LHCN-M2 (cell line): ENCODE data around the gene SPTBN4. TPM values are rescaled to one million over a fixed set of nuclear protein-coding genes. Genes with fewer than 3 reads are reported as not detected.
A peak's percentile ranks its signal among the peaks of the same experiment; 100 is the strongest.
"Not testable (repeated sequence)": the region's sequence is repeated elsewhere in the genome, so short reads cannot be mapped to it uniquely, and the experiment has no call there.

Experiments
- DNase-seq: peaks from one replicate; pipeline ENCODE4 v3.0.0-alpha.2; 2012; ENCODE audit warnings: low read depth
- total RNA-seq: library from RNA; depleted of rRNA; stranded (reverse); fragments of >200 nt; gene quantifications from 2 replicates; pipeline ENCODE4 v1.2.3, GENCODE V29; 2014

The SPTBN4 gene
- total RNA-seq, 1 experiment from 2014 or later, result 0.34 TPM

DNA sequence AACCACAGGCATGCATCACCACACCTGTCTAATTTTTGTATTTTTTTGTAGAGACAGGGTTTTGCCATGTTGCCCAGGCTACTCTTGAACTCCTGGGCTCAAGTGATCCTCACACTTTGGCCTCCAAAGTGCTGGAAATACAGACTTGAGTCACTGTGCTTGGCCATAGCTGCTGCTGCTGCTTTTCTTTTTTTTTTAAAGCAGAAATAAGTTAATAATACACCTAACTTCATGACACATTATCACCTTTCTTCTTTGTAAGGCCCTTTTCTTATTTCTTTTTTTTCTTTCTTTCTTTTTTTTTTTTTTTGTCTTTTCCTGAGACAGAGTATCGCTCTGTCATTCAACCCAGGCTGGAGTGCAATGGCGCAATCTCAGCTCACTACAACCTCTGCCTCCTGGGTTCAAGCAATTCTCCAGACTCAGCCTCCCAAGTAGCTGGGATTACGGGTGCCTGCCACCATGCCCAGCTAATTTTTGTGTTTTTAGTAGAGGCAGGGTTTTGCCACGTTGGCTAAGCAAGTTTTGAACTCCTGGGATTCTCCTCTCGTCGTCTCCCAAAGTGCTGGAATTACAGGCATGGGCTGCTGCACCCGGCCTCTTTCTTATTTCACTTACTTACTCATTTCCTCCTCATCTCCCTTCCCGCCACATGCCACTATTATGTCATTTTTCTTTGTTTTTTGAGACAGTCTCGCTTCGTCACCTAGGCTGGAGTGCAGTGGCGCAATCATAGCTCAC lies 118.6 kb downstream of the SPTBN4 start:
- peak; percentile 64 for DNase-seq

DNA sequence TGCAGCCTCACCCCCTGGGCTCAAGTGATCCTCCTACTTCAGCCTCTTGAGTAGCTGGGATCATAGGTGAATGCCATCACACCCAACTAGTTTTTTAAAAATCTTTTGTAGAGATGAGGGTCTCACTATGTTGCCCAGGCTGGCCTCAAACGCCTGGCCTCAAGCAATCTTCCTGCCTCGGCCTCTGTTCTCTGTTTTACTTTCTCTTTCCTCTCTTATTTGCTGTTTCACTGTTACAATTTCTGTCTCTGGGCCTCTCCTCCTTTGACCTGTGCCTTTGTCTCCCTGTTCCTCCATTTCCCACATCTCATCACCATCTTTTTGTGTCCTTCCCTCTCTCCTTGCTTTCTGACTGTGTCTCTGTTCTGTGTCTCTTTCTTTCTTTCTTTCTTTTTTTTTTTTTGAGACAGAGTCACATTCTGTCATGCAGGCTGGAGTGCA lies 119.2 kb downstream of the SPTBN4 start:
- no peak for DNase-seq

DNA sequence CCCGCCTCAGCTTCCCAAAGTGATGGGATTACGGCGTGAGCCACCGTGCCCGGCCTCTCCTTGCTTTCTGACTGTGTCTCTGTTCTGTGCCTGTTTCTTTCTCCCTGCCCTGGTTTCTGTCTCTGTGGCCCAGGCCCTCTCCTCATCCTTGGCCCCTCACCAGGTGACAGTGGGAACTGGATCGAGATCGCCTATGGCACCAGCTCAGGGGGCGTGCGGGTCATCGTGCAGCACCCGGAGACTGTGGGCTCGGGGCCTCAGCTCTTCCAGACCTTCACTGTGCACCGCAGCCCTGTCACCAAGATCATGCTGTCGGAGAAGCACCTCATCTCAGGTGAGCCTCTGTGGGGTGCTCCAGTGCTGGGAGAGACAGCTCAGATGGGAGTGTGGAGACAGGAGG lies 119.8 kb downstream of the SPTBN4 start:
- no peak for DNase-seq

DNA sequence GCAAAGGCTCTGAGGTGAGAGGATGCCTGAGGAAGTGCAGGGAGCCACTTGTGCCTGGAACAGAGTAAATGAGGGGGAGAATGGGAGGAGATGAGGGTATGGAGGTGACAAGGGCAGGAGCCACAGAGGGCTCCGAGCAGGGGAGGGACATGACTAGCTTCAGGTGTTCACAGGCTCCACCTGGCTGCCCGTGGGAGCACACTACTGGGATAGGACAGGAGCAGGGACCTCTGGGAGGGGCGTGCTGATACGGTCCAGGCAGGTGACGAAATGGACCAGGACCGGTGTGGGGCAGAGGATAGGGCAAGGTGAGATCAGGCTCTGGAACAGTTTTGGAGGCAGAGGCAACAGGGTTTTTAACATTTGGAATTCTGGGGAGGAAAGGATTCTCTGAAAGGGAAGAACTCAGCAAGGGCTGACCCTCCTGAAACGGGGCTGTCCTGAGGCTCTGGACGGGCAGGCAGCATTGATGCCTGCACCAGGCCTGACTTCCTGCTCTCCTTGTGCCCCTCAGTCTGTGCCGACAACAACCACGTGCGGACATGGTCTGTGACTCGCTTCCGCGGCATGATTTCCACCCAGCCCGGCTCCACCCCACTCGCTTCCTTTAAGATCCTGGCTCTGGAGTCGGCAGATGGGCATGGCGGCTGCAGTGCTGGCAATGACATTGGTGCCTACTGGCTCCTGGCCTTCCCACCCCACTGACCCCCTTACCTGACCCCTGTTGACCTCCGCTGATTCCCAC lies 121.5 kb downstream of the SPTBN4 start:
- peak; percentile 72 for DNase-seq

DNA sequence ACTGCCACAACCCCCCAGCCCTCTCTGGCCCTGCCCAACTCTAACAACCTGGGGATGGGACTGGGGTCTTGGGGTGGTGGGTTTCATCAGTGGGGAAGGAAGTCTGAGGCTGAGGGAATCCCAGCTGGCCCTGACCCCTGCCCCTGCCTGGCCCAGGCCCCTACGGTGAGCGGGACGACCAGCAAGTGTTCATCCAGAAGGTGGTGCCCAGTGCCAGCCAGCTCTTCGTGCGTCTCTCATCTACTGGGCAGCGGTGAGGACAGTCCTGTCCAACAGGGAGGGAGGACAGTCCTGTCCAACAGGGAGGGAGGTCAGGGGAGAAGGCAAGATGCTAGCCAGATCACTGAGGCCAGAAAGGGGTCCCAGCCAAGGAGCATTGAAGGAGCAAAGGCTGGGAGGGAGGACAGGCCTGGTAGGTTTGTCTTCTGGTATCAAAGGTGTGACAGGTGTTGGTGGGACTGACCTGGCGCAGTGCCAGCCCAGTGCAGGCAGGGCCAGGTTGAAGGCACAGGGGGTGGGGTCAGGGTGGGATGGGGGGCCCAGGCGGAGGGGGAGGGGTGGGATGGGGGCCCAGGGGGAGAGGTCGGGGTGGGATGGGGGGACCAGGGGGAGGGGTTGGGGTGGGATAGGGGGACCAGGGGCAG lies 122.2 kb downstream of the SPTBN4 start:
- no peak for DNase-seq

DNA sequence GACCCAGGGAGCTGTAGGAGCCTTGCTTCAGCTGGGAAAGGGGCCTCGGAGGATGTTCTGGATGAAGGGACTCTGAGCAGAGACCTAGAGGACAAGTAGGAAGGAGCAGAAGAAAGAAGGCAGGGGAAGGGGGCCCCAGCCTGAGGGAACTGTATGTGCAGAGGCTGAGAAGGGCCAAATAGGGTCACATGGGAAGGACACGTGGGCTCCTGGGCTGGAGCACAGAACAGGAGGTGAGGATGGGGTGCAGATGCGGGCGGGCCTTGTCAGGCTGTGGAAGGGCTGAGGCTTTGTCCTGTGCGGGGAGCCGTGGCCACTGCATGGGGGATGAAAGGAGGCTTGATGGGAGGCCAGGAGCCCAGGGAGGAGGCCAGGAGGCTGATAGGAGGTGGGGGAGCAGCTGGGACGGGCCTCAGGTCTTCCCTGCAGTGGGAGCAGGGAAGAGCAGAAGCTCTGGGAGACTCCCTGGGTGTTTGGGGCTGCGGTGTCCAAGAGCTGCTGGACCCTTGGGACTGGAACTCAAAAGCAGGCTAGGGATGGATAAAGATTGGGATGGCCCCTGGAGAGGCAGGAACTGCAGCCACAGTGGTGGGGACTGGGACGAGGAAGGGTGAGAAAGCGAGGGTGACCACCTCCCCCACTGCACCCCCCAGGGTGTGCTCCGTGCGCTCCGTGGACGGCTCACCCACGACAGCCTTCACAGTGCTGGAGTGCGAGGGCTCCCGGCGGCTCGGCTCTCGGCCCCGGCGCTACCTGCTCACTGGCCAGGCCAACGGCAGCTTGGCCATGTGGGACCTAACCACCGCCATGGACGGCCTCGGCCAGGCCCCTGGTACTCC lies 123.0 kb downstream of the SPTBN4 start:
- DNase-seq, result no peak

DNA sequence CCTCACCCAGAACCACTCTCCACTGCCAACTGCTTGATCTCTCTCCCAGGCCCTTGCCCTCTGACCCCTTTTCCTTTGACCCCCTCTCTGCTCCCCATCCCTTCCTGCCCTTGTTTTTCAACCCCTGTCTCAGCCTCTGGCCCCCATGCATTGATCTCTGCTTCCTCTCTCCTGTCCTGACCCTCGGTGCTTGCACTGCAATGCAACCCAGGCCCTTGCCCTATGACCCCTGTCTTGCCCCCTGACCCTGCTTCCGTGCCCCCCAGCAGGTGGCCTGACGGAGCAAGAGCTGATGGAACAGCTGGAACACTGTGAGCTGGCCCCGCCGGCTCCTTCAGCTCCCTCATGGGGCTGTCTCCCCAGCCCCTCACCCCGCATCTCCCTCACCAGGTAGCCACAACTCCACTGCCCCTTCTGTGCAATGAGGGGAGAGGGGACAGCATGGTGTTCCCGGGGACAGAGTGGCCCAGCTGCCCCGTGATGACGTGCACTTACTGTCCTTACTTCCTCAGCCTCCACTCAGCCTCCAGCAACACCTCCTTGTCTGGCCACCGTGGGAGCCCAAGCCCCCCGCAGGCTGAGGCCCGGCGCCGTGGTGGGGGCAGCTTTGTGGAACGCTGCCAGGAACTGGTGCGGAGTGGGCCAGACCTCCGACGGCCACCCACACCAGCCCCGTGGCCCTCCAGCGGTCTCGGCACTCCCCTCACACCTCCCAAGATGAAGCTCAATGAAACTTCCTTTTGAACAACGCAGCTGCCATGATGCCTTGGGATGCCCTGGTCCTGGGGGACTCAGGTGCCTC lies 123.9 kb downstream of the SPTBN4 start:
- no peak for DNase-seq

DNA sequence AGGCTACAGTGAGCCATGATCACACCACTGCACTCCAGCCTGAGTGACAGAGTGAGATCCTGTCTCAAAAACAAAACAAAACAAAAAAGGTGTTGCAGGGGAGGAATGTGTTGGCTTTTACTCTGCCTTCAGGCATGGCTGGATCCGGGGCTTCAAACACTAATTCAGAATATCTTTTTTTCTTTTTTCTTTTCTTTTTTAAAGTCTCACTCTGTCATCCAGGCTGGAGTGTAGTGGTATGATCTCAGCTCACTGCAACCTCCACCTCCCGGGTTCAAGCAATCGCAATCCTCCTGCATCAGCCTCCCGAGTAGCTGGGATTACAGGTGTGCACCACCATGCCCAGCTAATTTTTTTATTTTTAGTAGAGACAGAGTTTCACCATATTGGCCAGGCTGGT lies 124.9 kb downstream of the SPTBN4 start:
- DNase-seq, result not testable (repeated sequence)

DNA sequence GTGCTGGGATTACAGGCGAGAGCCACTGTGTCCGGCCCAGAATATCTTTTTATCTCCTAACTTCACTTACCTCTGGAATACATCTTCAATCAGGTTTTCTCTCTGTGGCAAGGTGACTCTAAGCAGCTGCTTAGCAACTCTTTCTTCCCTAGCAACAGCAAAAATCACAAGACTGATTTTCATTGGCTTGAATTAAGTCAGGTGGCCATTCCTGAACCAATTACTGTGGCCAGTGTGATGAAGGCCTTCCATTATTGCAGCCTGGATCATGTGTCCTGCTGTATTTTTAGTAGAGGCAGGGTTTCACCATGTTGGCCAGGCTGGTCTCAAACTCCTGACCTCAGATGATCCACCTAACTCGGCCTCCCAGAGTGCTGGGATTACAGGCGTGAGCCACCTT lies 125.4 kb downstream of the SPTBN4 start:
- peak; percentile 71 for DNase-seq

DNA sequence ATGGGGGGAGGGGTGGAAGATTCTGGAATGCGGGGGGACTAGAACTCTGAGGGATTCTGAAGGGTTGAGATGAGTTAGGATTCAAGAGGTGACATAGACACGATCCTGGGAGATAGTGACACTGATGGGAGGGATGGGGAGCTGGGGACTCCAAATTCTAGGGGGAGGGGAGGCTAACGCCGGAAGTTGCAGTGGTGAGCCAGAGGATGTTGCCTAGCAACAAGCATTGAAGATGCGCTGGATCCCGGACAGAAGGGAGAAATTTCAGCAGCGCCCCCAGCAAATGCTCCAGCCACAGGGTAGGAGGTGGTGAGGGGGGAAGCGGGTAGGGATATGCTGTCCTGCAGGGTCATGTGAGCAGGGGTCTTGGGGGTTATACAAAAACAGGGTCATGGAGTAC lies 127.5 kb downstream of the SPTBN4 start:
- DNase-seq, result no peak

DNA sequence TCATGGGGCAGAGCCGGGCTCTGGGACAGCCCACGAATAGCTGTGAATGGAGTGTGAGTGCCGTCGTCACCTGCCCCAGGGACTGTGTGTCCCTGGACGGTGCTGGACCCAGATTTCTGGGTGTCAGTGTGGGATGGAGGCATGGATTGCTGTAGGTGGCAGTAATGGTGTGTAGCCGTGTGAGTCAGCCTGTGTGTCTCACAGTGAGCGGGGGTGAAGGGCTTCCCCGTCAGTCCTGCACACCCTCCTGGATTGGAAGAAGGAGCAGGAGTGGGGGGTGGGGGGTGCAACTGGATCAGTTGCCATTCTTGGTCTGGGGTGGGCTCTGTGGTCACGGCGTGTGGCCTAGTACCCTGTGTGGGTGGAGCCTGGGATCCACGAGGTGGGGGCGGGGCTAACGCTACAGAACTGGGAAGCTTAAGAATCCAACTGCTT lies 127.9 kb downstream of the SPTBN4 start:
- no peak for DNase-seq

DNA sequence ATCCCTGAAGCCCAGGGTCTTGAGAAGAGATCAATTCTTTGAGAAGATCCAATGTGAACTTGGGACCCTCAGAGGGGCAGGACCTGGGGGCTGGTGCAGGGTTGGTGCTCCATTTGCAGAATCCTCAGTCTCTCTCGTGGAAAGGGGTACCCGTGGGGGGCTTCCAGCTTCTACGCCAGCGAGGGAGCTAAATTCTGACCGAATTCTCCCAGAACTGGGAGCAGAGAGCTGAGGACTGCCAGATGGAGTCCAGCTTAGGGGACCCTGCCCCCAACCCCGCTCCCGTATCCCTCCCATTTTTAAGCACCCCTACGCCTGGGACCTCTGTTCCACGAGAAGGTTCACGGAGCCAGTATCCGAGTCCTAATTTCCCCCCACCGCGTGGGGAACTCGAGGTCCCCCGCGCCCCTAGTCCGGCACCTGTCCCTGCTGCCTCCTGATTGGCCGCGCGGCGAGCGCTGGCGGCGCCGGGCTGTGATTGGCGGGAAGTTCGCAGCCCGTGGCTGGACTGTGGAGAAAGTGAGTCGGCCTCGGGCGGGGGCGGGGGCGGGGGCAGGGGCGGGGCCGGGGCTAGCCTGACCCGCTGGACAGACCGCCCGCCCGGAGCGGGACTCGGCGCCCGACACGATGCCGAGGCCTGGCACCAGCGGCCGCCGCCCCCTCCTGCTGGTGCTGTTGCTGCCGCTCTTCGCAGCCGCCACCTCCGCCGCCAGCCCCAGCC lies 130.0 kb downstream of the SPTBN4 start:
- DNase-seq, result no peak

DNA sequence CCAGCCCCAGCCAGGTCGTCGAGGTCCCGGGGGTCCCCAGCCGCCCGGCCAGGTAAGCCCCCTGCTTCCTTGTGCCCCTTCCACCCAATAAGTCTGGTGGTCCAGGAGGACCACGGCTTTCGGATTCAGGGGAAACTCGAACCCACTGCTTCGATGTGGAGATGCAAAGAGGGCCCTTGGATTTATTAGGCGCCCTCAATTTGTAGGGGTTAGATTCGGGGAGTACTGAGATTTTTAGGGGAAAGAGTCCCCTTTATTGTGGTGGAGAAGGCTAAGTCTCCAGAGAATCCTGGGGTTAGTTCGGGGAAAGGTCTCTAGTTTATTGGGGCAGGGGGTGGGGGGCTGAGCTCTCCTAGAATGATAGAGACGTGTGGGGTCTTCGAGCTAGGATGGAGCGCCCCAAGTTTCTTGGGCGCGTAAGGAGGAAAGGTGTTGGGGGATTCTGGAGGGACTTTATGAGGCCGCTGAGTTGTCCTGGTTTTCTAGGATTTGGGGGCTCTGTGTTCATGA lies 130.6 kb downstream of the SPTBN4 start:
- DNase-seq, result no peak

DNA sequence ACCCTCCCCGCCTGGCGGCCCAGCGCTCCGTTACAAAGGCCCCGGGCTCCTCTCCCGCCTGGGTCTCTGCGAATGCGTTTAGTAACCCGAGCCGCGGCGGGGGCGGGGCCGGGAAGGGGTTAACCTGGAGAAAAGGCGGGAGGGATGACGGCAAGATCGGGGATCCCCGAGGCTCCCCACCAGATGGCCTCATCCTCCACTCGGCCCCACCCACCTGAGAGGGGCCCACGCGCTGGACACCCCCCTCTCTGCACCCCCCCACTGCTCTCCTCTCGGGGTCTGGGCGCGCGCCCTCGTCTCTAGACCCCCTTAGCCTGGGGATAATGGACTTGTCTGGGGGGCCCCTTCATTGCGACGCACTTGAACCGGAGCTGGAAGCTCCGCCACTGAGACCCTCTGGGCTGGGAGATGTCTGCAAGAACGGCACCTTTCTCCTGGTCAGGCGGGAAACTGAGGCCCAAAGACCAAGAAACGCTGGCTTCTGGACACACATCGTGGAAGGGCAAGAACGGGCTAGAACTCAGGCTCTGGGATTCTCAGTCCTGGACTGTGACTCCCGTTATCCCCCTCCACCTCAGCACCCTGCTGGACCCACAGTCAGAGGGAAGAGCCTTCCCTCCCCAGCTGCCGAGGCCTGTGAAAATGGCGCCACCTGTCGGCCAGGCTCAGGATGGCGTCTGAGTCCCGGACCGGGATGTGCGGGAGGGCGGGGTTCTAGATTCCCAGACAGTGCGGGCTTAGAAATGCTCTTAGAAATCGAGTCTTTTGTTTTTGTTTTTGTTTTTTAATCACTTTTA lies 131.5 kb downstream of the SPTBN4 start:
- peak; percentile 80 for DNase-seq

DNA sequence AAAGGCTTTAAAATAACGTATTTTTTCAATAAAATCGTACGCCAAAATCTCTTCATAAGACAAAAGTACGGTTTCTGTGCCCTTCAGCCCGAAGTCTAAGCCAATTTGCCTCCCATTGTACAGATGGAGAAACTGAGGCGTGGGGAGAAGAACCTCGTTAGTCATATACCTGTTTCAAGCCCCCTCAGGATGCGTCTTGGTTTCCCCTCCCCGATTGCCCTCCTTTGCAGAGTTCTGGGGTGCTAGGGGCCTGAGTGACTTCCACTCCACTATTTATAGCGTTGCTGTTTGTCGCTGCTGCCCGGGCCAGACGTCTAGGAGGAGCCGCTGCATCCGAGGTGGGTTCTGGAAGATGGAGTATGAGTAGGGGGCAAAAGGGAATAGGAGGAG lies 132.1 kb downstream of the SPTBN4 start:
- DNase-seq, result no peak

DNA sequence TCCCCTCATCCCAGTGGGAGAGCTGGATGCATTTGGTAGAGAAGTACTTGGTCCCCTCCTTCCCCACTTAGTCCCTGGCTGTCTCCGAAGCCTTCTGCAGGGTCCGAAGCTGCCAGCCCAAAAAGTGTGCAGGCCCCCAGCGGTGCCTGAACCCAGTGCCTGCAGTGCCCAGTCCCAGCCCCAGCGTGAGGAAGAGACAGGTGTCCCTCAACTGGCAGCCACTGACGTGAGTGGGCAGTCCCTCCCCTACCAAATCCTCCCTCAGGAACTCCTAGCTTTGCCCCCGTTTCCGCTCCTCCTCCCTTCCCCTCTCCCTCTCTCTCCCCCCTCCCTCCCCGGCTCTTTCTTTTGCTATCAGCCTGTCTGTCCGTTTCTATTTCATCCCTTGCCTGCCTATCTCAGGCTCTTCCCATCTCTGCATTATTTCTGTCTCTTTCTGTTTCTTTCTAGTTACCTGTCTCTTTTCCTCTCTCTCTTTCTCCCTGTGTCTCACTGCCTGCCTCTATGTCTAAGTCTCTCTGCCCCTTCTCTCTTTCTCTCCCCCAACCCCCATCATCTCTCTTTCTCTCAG lies 132.6 kb downstream of the SPTBN4 start:
- no peak for DNase-seq

DNA sequence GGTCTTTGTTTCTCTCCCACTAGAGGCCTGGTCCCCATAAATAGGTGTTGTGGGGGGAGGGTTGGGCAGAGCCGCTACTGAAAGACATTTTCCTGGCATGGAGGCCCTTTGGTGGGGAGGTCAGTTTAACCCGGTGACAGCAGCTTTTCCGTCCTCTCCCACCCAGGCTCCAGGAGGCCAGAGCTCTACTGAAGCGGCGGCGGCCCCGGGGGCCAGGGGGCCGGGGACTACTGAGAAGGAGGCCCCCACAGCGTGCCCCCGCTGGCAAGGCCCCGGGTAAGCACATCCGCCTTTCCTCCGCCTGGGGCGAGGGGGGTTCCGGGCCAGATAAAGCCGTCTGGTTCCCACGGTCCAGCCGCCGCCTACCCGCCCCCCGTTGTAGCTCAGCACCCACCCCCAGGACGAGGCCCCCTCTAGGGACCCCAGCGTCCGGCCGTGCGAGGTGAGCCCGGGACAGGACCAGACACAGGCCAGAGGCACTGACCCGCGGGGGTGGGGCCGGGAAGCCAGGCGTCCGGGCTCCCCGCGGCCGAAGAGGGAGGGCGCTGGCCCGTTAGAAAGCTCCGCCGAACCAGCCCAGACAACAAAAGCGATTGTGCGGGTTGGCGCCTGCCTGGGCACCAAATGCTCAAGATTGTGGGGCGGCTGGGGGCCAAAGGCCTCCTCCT lies 133.2 kb downstream of the SPTBN4 start:
- DNase-seq, result no peak

DNA sequence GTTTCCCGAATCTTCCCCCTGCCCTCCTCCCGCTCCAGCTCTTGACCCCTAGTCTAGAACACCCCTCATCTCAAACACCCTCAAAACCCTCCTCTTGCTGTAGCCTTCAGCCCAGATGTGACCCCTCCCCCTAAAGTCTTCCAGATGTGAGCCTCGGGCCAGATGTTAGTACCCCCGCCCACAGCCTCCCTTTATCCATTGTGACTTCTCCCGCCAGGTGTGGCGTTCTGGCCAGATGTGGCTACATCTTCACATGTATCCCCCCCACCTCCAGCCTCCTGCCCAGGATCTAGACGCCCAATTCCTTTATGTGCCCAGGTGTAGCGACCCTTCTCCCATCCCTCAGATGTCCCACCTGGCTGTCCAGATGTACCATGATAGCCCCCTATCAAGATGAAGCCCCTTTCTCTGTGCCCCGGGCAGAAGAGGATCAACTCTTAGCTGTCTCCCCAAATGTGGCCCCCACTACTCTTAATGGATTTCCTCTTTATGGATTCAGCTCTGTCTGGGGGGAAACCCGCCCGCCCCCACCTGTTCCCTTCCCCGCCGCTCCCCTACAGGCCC lies 133.9 kb downstream of the SPTBN4 start:
- no peak for DNase-seq
